B cell (primary cell): ENCODE results near the gene UNC79. TPM values are rescaled to one million over a fixed set of nuclear protein-coding genes. Genes with fewer than 3 reads are reported as not detected.

Source experiments
- ATAC-seq: fragments of 200-7000 bp; cut with Tn5 transposase; one replicate; pipeline ENCODE4 v1.10.0; 2021; ENCODE audit warnings: low read depth, mild to moderate bottlenecking, moderate number of reproducible peaks, moderate library complexity
- CTCF ChIA-PET: fragments of 350-600 bp; sonication (Branson Sonifier 250); formaldehyde crosslinking; loops from one replicate; lab custom pipeline; 2021; ENCODE audit warnings: antibody characterized with exemption, inconsistent platforms; lab: Charles Lee
- POLR2A ChIA-PET: fragments of 350-600 bp; sonication (Branson Sonifier 250); formaldehyde crosslinking; loops from one replicate; lab custom pipeline; 2021; ENCODE audit warnings: antibody characterized with exemption; lab: Charles Lee
- DNase-seq: peaks from one replicate; pipeline ENCODE4 v3.0.0; 2013
- H2AFZ ChIP-seq: 2 replicates; pipeline ENCODE4 v1.6.1; 2012; ENCODE audit warnings: mild to moderate bottlenecking, low read depth, low read length; ENCODE audit not compliant: insufficient read depth, poor library complexity, severe bottlenecking
- H3K27ac ChIP-seq, 2 donors: 1 replicate in 1 of 2; 2 replicates in 1 of 2; pipeline ENCODE4 v1.5.1; 2012 to 2013; ENCODE audit warnings: low read length in 2 of 2, mild to moderate bottlenecking in 2 of 2, moderate library complexity in 1 of 2
- H3K27me3 ChIP-seq, 4 experiments: fragments of 200-600 bp in 1 of 4; sonication (generic) in 1 of 4; replicated peaks in 1 of 4; 1 replicate in 2 of 4; 2 replicates in 2 of 4; pipeline versions ENCODE4 v1.6.1 to v1.7.0; 2013 to 2016; ENCODE audit warnings: low read length in 3 of 4, mild to moderate bottlenecking in 2 of 4, mixed read lengths in 1 of 4, moderate library complexity in 1 of 4; ENCODE audit not compliant: insufficient read depth in 4 of 4, control insufficient read depth in 3 of 4; ENCODE audit errors: control extremely low read depth in 1 of 4
- H3K36me3 ChIP-seq, 2 experiments: replicated peaks in 1 of 2; 1 replicate in 1 of 2; 2 replicates in 1 of 2; pipeline versions ENCODE4 v1.6.1 to v1.7.1; 2013; ENCODE audit warnings: low read length in 1 of 2; ENCODE audit not compliant: insufficient read depth in 2 of 2, control insufficient read depth in 1 of 2; ENCODE audit errors: control extremely low read depth in 1 of 2, extremely low read depth in 1 of 2
- H3K4me1 ChIP-seq, 2 donors: fragments of 200-600 bp in 1 of 2; sonication (generic) in 1 of 2; 1 replicate in 1 of 2; 2 replicates in 1 of 2; pipeline versions ENCODE4 v1.5.1 to v1.6.1; 2013 to 2017; ENCODE audit warnings: low read length in 2 of 2; ENCODE audit not compliant: control insufficient read depth in 2 of 2, insufficient read depth in 2 of 2
- H3K4me2 ChIP-seq: replicated peaks from 2 replicates; pipeline ENCODE3; 2012; ENCODE audit warnings: mild to moderate bottlenecking, low read depth, low read length; ENCODE audit not compliant: poor library complexity, severe bottlenecking
- H3K4me3 ChIP-seq, 5 experiments: fragments of 200-600 bp in 1 of 5; sonication (generic) in 1 of 5; 1 replicate in 3 of 5; 2 replicates in 2 of 5; pipeline versions ENCODE4 v1.5.1 to v1.7.0; 2011 to 2016; ENCODE audit warnings: low read length in 4 of 5, mild to moderate bottlenecking in 4 of 5, low read depth in 2 of 5, control low read depth in 1 of 5, moderate library complexity in 1 of 5; ENCODE audit not compliant: insufficient read depth in 1 of 5; ENCODE audit errors: control extremely low read depth in 1 of 5, extremely low read depth in 1 of 5
- H3K79me2 ChIP-seq: fragments of 200-600 bp; sonication (generic); one replicate; pipeline ENCODE4 v1.6.0; 2016; ENCODE audit warnings: low read length; ENCODE audit not compliant: control insufficient read depth, insufficient read depth
- H3K9ac ChIP-seq: fragments of 200-600 bp; sonication (generic); 2 replicates; pipeline ENCODE4 v1.6.1; 2017; ENCODE audit warnings: mild to moderate bottlenecking, low read length, moderate library complexity
- H3K9me3 ChIP-seq, 3 donors: one replicate each; pipeline versions ENCODE4 v1.6.1 to v1.7.1; 2013; ENCODE audit warnings: low read length in 2 of 3; ENCODE audit not compliant: control insufficient read depth in 2 of 3, insufficient read depth in 1 of 3; ENCODE audit errors: control extremely low read depth in 1 of 3
- H4K20me1 ChIP-seq: 2 replicates; pipeline ENCODE4 v1.6.0; 2012; ENCODE audit warnings: mild to moderate bottlenecking, low read length; ENCODE audit not compliant: insufficient read depth, control insufficient read depth, poor library complexity, severe bottlenecking
- H3K27ac Mint-ChIP-seq: one replicate; pipeline ENCODE4 v1.8.0; 2021; ENCODE audit warnings: mixed read lengths
- H3K27me3 Mint-ChIP-seq: one replicate; pipeline ENCODE4 v1.8.0; 2021; ENCODE audit warnings: mixed read lengths
- H3K4me1 Mint-ChIP-seq: one replicate; pipeline ENCODE4 v1.8.0; 2021; ENCODE audit warnings: mixed read lengths
- H3K4me3 Mint-ChIP-seq: one replicate; pipeline ENCODE4 v1.8.0; 2021; ENCODE audit warnings: mixed read lengths
- H3K9me3 Mint-ChIP-seq: one replicate; pipeline ENCODE4 v1.8.0; 2022; ENCODE audit warnings: mixed read lengths; ENCODE audit not compliant: insufficient read depth
- EZH2 ChIP-seq: IDR thresholded peaks from 2 replicates; pipeline ENCODE4 v1.6.1; 2012; ENCODE audit warnings: borderline replicate concordance, low read depth, mild to moderate bottlenecking, moderate library complexity, low read length; ENCODE audit not compliant: insufficient read depth, poor library complexity, severe bottlenecking
- WGBS: methylation state at CpG from one replicate; pipeline ENCODE4 v1.1.5; 2013; ENCODE audit warnings: missing lambda C conversion rate; ENCODE audit not compliant: insufficient coverage; 5-methylcytosine and 5-hydroxymethylcytosine counted together
- intact Hi-C: fragments of 100-400 bp; cut with micrococcal nuclease; formaldehyde crosslinking; loops from one replicate; pipeline ENCODE4 v1.10.0; 2022
- polyA plus RNA-seq: library from polyadenylated mRNA; depleted of rRNA; stranded (reverse); fragments of >200 nt; gene quantifications from 2 replicates; pipeline ENCODE4 v1.2.3, GENCODE V29; 2012
- small RNA-seq: library from RNA; depleted of rRNA; stranded (forward); fragments of <200 nt; gene quantifications from one replicate; pipeline ENCODE3, GENCODE V24; 2012; ENCODE audit warnings: low replicate concordance, low read depth; ENCODE audit not compliant: insufficient read length
- total RNA-seq, 2 donors: library from RNA; stranded (reverse); fragments of 120-200 nt in 1 of 2; gene quantifications; 1 replicate in 1 of 2; 2 replicates in 1 of 2; pipeline versions ENCODE4 v1.2.3 to v1.2.4, GENCODE V29; 2013 to 2022
- TF ChIP-seq, protein P1 (sequence below): fragments of 200-600 bp; IDR thresholded peaks from one replicate; pipeline ENCODE4 v1.8.0; 2022; ENCODE audit warnings: antibody characterized with exemption, mild to moderate bottlenecking

The UNC79 gene
- total and polyA plus RNA-seq, 2 donors (not counting 1 experiment from before 2014, with no cell fraction given), result 0.04 to 0.15 TPM

DNA sequence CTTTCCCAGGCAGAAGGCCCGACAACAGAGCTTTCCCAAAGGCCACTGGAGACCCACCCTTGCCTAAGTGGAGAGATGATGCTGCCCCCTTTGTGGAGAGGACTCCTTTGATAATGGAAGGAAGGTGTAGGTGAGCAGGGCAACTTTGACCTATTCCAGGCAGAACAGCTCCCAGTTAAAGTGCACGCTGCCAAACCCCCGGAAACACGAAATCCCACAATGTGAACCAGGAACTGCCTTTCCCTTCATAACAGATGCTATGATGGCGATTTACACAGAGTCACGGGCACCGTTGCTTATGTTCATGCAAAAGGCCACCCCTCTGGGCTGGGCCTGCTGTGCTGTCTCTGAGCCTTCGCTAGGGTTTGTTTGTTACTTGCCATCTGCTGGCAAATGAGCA is 322.9 kb downstream of the UNC79 start:
- Histone ChIP-seq H3K79me2 (no peaks in the 10 kb centered on the region), H3K27me3 (no peaks in the 10 kb centered on the region), H3K9me3 (no peaks in the 10 kb centered on the region), H3K4me2 (no peak overlapping the region), H2AFZ (no peak overlapping the region), H3K9ac (no peak overlapping the region), H3K36me3 (no peaks in the 10 kb centered on the region), H3K4me1 (no peaks in the 10 kb centered on the region), H3K4me3 (no peak overlapping the region), H4K20me1 (no peaks in the 10 kb centered on the region), H3K27ac (no peak overlapping the region)
- ChIA-PET CTCF (interaction anchor here (0.6 to 1.2 kb wide), 2 partner anchors 16 to 23 kb away, joined by 3 to 4 read pairs; no protein-coding TSS in a partner anchor), POLR2A (no interaction called here)
- Mint-ChIP-seq H3K27ac (no peak overlapping the region), H3K27me3 (no peaks in the 10 kb centered on the region), H3K4me1 (no peaks in the 10 kb centered on the region), H3K9me3 (no peaks in the 10 kb centered on the region), H3K4me3 (no peak overlapping the region)
- intact Hi-C loops, result no loop called here
- ATAC-seq, result no peak
- DNase-seq, result no peak
- no peak for TF ChIP-seq EZH2
- TF ChIP-seq, protein P1, sequence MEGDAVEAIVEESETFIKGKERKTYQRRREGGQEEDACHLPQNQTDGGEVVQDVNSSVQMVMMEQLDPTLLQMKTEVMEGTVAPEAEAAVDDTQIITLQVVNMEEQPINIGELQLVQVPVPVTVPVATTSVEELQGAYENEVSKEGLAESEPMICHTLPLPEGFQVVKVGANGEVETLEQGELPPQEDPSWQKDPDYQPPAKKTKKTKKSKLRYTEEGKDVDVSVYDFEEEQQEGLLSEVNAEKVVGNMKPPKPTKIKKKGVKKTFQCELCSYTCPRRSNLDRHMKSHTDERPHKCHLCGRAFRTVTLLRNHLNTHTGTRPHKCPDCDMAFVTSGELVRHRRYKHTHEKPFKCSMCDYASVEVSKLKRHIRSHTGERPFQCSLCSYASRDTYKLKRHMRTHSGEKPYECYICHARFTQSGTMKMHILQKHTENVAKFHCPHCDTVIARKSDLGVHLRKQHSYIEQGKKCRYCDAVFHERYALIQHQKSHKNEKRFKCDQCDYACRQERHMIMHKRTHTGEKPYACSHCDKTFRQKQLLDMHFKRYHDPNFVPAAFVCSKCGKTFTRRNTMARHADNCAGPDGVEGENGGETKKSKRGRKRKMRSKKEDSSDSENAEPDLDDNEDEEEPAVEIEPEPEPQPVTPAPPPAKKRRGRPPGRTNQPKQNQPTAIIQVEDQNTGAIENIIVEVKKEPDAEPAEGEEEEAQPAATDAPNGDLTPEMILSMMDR, result no peak
- WGBS, result 97% methylated on average over 7 of the region's 8 CpGs

DNA sequence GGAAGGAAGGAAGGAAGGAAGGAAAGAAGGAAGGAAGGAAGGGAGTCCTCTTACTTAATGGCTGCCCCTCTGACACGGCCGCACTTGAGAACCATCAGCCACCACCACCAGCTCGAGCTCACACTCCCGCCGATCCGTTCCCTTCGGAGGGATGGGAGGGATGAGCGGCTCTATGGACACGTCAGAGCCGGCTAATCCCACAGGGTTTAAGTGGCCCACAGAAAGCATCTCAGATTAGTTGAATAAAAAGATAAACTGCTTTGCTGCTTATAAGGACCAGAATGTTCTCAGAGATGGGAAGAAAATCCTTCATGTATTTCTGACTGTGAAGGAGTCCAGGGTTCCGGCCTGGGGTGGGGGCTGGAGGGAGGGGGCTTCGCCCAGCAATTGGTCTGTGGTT is 326.5 kb downstream of the UNC79 start:
- Mint-ChIP-seq H3K27me3 (peaks cover 17% of the 10 kb centered on the region), H3K9me3 (no peaks in the 10 kb centered on the region), H3K27ac (no peak overlapping the region), H3K4me3 (no peak overlapping the region), H3K4me1 (no peaks in the 10 kb centered on the region)
- Histone ChIP-seq H4K20me1 (no peaks in the 10 kb centered on the region), H3K27ac (no peak overlapping the region), H3K4me2 (no peak overlapping the region), H3K79me2 (no peaks in the 10 kb centered on the region), H2AFZ (no peak overlapping the region), H3K36me3 (no peaks in the 10 kb centered on the region), H3K9ac (no peak overlapping the region), H3K4me3 (no peak overlapping the region), H3K27me3 (peaks cover 0 to 3% (median 0%) of the 10 kb centered on the region in 4 experiments), H3K4me1 (no peaks in the 10 kb centered on the region), H3K9me3 (no peaks in the 10 kb centered on the region)
- ATAC-seq (no peak), DNase-seq (no peak)
- ChIA-PET CTCF (no interaction called here), POLR2A (no interaction called here)
- 86% methylated on average over 12 of the region's 12 CpGs for WGBS
- intact Hi-C loops, result no loop called here
- no peak for TF ChIP-seq EZH2
- TF ChIP-seq, protein P1, result no peak

Small RNAs within 50 kb of the gene (small RNA-seq; reads per million reads assigned to genes)
- not detected for gene RF00019
- gene RF02271, result not detected
- gene RNU6-1258P, result not detected

Other genes starting within 250 kb of the UNC79 start
- gene MOAP1, start 246.0 kb upstream of the UNC79 start, total RNA-seq, result 30.8 and 31.2 TPM in 2 replicates
- gene MOAP1, start 246.0 kb upstream of the UNC79 start, polyA plus RNA-seq, result 74.9 and 110 TPM in 2 replicates
- 18.0 and 18.8 TPM in 2 replicates for gene LYSET, start 245.6 kb upstream of the UNC79 start, total RNA-seq
- 8.2 and 11.1 TPM in 2 replicates for gene LYSET, start 245.6 kb upstream of the UNC79 start, polyA plus RNA-seq
- 8.9 and 9.9 TPM in 2 replicates for gene GON7, start 223.9 kb upstream of the UNC79 start, total RNA-seq
- gene GON7, start 223.9 kb upstream of the UNC79 start, polyA plus RNA-seq, result 4.3 and 6.1 TPM in 2 replicates
- gene UBR7, start 223.7 kb upstream of the UNC79 start, total RNA-seq, result 17.3 and 19.1 TPM in 2 replicates
- gene UBR7, start 223.7 kb upstream of the UNC79 start, polyA plus RNA-seq, result 11.3 and 14.3 TPM in 2 replicates
- gene BTBD7, start 97.9 kb upstream of the UNC79 start, total RNA-seq, result 48.6 and 49.0 TPM in 2 replicates
- gene BTBD7, start 97.9 kb upstream of the UNC79 start, polyA plus RNA-seq, result 8.1 and 9.1 TPM in 2 replicates
- gene COX8C, start 83.8 kb upstream of the UNC79 start, total RNA-seq, result not detected in 2 replicates
- gene COX8C, start 83.8 kb upstream of the UNC79 start, polyA plus RNA-seq, result not detected in 2 replicates